SW480 (cell line): ENCODE measurements around the gene CFD.
"Not testable (repeated sequence)": the region's sequence is repeated elsewhere in the genome, so short reads cannot be mapped to it uniquely, and the experiment has no call there.

Experiments used
- DNase-seq: peaks from one replicate; pipeline ENCODE4 v3.0.0-alpha.2; 2016; ENCODE audit warnings: low spot score

Gene CFD

GRCh38 chr19:825897-826644, 33.4 kb upstream of the CFD start:
- no peak for DNase-seq

DNA sequence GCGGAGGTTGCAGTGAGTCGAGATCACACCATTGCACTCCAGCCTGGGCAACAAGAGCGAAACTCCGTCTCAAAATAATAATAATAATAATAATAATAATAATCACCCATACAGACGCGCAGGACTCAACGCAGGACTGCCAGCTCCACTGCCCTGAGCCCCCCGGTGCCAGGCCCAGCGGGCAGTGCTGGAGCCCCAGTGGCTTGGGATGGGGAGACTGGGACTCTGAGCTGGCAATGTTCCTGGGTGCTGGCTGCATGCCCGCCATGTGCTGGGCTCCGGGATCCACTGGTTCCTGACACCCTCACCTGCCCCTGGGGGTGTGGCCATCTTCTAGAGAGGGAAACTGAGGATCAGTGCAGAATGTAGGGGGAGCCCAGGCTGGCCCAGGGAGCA, 32.2 kb upstream of the CFD start:
- no peak for DNase-seq

- DNase-seq: no peak
These were observed 31.6 kb upstream of the CFD start, which contains the start of gene AZU1 for GRCh38 chr19:827710-828321. Gene AZU1, plus strand, starts transcription at chr19:827837. Its CDS starts 10 bp downstream, at chr19:827847.

DNA sequence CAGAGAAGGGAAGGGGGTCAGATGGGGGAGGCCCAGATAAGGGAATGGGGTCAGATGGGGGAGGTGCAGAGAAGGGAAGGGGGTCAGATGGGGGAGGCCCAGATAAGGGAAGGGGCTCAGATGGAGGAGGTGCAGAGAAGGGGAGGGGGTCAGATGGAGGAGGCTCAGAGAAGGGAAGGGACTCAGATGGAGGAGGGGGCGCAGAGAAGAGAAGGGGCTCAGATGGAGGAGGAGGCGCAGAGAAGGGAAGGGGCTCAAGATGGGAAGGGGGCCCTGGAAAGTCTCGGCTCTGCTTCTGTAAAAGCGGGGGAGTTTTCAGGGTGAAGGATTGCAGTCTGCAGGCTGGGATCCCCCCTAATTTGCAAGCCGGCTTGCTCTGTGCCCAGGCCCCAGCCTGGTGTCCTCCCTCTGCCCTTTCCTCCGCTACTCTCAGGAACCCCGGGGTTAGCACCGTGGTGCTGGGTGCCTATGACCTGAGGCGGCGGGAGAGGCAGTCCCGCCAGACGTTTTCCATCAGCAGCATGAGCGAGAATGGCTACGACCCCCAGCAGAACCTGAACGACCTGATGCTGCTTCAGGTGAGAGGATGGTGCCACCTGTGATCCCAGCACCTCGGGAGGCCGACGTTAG, 30.2 kb upstream of the CFD start:
- DNase-seq: no peak

- no peak for DNase-seq
These were observed 27.8 kb upstream of the CFD start for GRCh38 chr19:831407-832369.

- DNase-seq: no peak
These were observed 25.2 kb upstream of the CFD start for GRCh38 chr19:834216-834615.

GRCh38 chr19:835210-835810, 24.2 kb upstream of the CFD start:
- no peak for DNase-seq

- DNase-seq: no peak
These were observed 18.8 kb upstream of the CFD start, which contains the start of gene PRTN3 for GRCh38 chr19:840519-841206. Gene PRTN3, plus strand, starts transcription at chr19:840999. Its CDS starts 10 bp downstream, at chr19:841009.

- not testable (repeated sequence) for DNase-seq
These were observed 16.7 kb upstream of the CFD start for GRCh38 chr19:842802-843179.

GRCh38 chr19:843180-843835, 16.2 kb upstream of the CFD start:
- peak; percentile 35 for DNase-seq

DNA sequence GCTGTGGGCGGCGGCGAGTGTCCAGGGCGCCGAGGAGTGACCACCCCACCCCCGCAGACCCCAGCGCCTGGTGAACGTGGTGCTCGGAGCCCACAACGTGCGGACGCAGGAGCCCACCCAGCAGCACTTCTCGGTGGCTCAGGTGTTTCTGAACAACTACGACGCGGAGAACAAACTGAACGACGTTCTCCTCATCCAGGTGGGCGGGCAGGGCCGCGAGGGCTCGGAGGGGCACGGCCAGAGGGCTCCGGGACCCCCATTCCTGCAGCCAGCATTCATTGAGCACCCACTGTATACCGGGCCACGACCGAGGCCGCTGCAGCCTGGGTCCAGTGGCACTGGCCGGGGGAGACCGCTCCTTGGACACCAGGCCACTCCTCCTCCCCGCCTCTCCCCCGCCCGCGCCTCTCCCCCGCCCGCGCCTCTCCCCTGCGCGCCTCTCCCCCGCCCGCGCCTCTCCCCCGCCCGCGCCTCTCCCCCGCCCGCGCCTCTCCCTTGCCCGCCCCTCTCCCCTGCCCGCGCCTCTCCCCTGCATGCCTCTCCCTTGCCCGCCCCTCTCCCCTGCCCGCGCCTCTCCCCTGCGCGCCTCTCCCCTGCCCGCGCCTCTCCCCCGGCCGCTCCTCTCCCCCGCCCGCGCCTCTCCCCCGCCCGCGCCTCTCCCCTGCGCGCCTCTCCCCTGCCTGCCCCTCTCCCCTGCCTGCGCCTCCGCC, 15.5 kb upstream of the CFD start:
- DNase-seq: no peak

DNA sequence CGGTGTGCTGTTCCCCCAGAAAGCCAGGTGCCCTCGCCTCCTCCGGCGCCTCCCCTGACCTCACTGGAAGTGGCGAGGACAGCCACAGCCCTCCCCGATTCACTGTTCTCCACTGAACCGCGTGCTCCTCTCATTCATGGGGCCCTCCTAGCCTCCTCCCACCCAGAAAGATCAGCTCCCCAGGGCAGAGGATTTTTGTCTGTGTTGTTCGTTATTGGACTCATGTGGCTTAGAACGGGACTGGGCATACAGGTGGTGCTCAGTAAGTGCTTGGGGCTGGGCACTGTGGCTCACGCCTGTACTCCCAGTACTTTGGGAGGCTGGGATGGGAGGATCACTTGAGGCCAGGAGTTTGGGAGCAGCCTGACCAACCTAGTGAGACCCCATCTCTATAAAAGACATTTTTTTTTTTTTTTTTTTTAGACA, 14.9 kb upstream of the CFD start:
- DNase-seq: peak; percentile 28

DNA sequence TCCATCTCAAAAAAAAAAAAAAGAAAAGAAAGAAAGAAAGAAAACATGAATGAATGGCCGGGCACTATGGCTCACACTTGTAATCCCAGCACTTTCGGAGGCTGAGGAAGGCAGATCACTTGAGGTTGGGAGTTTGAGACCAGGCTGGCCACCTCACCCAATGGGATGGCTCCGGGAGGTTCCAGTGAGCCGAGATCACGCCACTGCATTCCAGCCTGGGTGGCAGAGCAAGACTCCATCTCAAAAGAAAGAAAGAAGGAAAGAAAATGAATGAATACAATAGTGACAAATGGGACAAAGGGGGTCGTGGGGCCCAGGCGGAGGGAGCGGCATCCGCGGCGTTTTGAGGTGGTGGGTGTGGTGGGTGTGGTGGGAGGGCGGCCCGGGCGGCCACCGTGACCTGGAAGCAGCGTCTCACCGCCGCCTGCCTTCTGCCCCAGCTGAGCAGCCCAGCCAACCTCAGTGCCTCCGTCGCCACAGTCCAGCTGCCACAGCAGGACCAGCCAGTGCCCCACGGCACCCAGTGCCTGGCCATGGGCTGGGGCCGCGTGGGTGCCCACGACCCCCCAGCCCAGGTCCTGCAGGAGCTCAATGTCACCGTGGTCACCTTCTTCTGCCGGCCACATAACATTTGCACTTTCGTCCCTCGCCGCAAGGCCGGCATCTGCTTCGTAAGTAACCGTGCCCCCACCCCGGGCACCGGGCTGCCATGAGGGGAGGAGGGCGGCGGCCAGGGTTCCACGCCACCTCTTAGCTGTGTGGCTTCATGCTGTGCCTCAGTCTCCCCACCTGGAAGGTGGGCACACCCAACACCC, 13.6 kb upstream of the CFD start:
- DNase-seq: no peak

- DNase-seq: no peak
These were observed 11.0 kb upstream of the CFD start for GRCh38 chr19:848386-848921.

DNA sequence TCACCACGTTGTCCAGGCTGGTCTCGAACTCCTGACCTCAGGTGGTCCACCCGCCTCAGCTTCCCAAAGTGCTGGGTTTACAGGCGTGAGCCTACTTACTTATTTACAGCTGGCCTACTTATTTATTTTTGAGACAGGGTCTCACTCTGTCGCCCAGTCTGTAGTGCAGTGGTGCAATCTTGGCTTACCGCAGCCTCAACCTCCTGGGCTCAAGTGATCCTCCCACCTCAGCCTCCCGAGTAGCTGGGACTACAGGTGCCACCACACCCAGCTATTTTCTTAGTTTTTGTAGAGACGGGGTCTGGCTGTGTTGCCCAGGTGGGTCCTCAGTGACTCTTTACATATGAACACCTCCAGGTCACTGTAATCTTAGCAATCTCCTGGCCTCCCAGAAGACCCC, 10.3 kb upstream of the CFD start:
- DNase-seq: not testable (repeated sequence)

GRCh38 chr19:850221-850978, 9.1 kb upstream of the CFD start:
- DNase-seq: peak; percentile 32

DNA sequence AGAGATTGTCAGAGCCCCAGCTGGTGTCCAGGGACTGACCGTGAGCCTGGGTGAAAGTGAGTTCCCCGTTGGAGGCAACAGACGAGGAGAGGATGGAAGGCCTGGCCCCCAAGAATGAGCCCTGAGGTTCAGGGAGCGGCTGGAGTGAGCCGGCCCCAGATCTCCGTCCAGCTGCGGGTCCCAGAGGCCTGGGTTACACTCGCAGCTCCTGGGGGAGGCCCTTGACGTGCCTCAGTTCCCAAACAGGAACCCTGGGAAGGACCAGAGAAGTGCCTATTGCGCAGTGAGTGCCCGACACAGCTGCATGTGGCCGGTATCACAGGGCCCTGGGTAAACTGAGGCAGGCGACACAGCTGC, 8.5 kb upstream of the CFD start:
- no peak for DNase-seq
